SK-N-MC (cell line): ENCODE results near the gene DIDO1.

Experiments used
- DNase-seq: peaks from one replicate; pipeline ENCODE4 v3.0.0-alpha.2; 2011; ENCODE audit warnings: low read depth, low spot score
- H3K27ac ChIP-seq: fragments of 200-600 bp; sonication (generic); 2 replicates; pipeline ENCODE4 v1.5.1; 2016; ENCODE audit warnings: mixed run types
- H3K36me3 ChIP-seq: fragments of 200-600 bp; sonication (generic); 2 replicates; pipeline ENCODE4 v1.6.1; 2017; ENCODE audit warnings: antibody characterized with exemption, low read length, mixed read lengths; ENCODE audit not compliant: insufficient read depth
- H3K4me3 ChIP-seq: fragments of 200-600 bp; sonication (generic); 2 replicates; pipeline ENCODE4 v1.5.1; 2016
- H3K9ac ChIP-seq: fragments of 200-600 bp; sonication (generic); 2 replicates; pipeline ENCODE4 v1.8.0; 2017; ENCODE audit warnings: mixed run types, mixed read lengths; ENCODE audit not compliant: insufficient read length
- H3K9me3 ChIP-seq: fragments of 200-600 bp; sonication (generic); 2 replicates; pipeline ENCODE4 v1.6.1; 2017; ENCODE audit warnings: low read depth, mild to moderate bottlenecking, antibody characterized with exemption, low read length, moderate library complexity, mixed read lengths
- EZH2 ChIP-seq: fragments of 200-600 bp; sonication (generic); IDR thresholded peaks from one replicate; pipeline ENCODE4 v1.6.1; 2017; ENCODE audit warnings: antibody characterized with exemption
- FOXP2 ChIP-seq: optimal IDR thresholded peaks from 2 replicates; pipeline ENCODE3; 2011; ENCODE audit warnings: mild to moderate bottlenecking, moderate library complexity; ENCODE audit not compliant: insufficient read depth; ENCODE audit errors: extremely low read length, control extremely low read depth
- POLR2AphosphoS5 ChIP-seq: IDR thresholded peaks from 2 replicates; pipeline ENCODE4 v1.6.1; 2012; ENCODE audit warnings: mild to moderate bottlenecking, low read depth, low read length, borderline replicate concordance

DIDO1 gene

GRCh38 chr20:62898093-62898964, 28.0 kb downstream of the DIDO1 start:
- no peak overlapping the region for H3K27ac ChIP-seq
- no peak overlapping the region for H3K4me3 ChIP-seq
- H3K9me3 ChIP-seq, result no peaks in the 10 kb centered on the region
- H3K9ac ChIP-seq, result no peak overlapping the region
- no peak for DNase-seq
- peaks cover 60% of the 10 kb centered on the region for H3K36me3 ChIP-seq
- TF ChIP-seq POLR2AphosphoS5 (no peak), FOXP2 (no peak), EZH2 (no peak)

DNA sequence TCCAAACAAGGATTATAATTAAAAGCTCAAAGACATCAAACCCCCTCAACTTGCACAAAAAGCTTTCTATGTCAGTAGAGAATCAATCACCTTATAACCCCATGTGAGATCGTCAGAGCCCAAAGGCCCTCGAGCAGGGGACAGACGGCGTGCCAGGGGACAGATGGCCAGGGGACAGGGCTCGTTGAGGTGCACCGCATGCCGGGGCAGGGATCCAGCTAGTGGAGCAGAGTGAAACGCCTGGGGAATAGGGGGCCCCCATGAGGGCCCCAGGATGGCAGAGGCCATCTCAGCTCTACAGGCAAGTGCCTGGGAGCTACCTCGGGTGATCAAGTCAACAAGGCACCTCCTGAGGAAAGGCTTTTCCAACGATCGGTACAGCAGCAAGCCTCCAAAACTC, 28.6 kb downstream of the DIDO1 start:
- H3K36me3 ChIP-seq, result peaks cover 62% of the 10 kb centered on the region
- H3K9ac ChIP-seq, result no peak overlapping the region
- H3K27ac ChIP-seq, result no peak overlapping the region
- no peak for TF ChIP-seq EZH2
- TF ChIP-seq POLR2AphosphoS5, result no peak
- TF ChIP-seq FOXP2, result no peak
- H3K4me3 ChIP-seq, result no peak overlapping the region
- DNase-seq, result no peak
- H3K9me3 ChIP-seq, result no peaks in the 10 kb centered on the region

DNA sequence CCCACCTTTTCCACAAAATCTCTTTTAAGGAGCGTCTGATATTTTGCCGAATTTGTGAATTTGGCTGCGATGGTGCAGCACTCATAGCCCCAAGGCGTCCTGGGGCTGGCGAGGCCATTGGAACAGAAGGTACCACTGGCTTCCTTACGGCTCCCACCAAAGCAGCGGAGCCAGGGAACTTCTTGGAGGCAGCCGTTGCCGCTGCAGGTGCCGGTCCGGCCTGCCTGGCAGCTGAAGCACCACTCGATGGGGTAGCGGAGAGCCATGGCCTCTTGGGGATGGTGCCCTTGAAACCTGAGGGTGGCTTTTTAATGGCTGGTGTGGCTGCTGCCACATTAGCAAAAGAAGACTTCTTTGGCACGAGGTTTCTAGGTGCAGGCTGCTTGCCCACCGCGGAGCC, 29.8 kb downstream of the DIDO1 start:
- DNase-seq, result no peak
- TF ChIP-seq POLR2AphosphoS5 (no peak), FOXP2 (no peak), EZH2 (no peak)
- Histone ChIP-seq H3K4me3 (no peak overlapping the region), H3K9ac (no peak overlapping the region), H3K27ac (no peak overlapping the region), H3K36me3 (peaks cover 64% of the 10 kb centered on the region), H3K9me3 (no peaks in the 10 kb centered on the region)

- DNase-seq, result no peak
- Histone ChIP-seq H3K9ac (no peak overlapping the region), H3K36me3 (peaks cover 68% of the 10 kb centered on the region), H3K27ac (no peak overlapping the region), H3K9me3 (no peaks in the 10 kb centered on the region), H3K4me3 (no peak overlapping the region)
- TF ChIP-seq FOXP2, result no peak
- TF ChIP-seq EZH2, result no peak
- no peak for TF ChIP-seq POLR2AphosphoS5
Observed at GRCh38 chr20:62895539-62895938, 30.8 kb downstream of the DIDO1 start.

- Histone ChIP-seq H3K9ac (no peak overlapping the region), H3K36me3 (peaks cover 80% of the 10 kb centered on the region), H3K9me3 (no peaks in the 10 kb centered on the region), H3K4me3 (no peak overlapping the region), H3K27ac (no peak overlapping the region)
- no peak for DNase-seq
- no peak for TF ChIP-seq EZH2
- no peak for TF ChIP-seq POLR2AphosphoS5
- no peak for TF ChIP-seq FOXP2
Observed at GRCh38 chr20:62894261-62894660, 32.0 kb downstream of the DIDO1 start.

DNA sequence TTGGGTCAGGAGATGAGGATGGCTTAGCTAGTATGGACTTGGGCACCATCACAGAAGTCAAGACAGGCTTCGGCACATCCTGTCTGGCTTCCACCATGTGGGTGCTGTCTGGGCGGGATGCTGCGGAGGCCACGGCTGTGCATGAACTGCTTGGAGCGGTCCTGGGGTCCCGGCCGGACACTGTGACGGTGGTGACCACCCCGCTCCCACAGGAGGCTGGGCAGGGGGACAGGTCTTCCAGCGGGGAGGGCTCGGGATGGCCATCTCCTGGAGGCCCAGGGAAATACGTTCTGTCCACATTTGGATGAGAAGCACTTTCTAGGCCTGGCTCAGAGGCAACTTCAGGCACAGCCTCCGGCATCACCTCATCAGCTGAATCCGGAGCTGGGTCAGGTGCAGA, 32.6 kb downstream of the DIDO1 start:
- Histone ChIP-seq H3K36me3 (peaks cover 86% of the 10 kb centered on the region), H3K27ac (no peak overlapping the region), H3K9me3 (no peaks in the 10 kb centered on the region), H3K9ac (no peak overlapping the region), H3K4me3 (no peak overlapping the region)
- no peak for DNase-seq
- TF ChIP-seq FOXP2, result no peak
- no peak for TF ChIP-seq POLR2AphosphoS5
- no peak for TF ChIP-seq EZH2

- no peak for TF ChIP-seq EZH2
- TF ChIP-seq POLR2AphosphoS5, result no peak
- TF ChIP-seq FOXP2, result no peak
- peaks cover 97% of the 10 kb centered on the region for H3K36me3 ChIP-seq
Observed at GRCh38 chr20:62892348-62893304, 33.7 kb downstream of the DIDO1 start.

DNA sequence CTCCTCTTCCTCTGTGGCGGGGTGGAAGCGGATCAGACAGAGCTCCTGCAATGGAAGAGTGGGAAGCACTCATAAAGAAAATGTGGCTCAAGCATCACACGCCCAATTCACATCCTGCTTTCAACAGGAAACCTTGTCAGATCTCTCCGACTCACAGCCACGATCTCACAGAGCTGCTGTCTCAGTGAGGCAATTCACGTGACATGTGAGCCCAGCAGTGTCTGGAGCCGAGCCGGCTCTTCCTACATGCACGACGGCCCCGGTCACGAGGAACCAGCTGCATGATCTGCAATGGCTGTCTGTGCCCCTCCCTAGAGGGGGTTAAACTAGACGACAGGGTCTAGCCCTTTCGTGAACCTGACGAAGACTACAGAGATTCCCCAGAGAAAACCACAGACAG, 35.2 kb downstream of the DIDO1 start:
- TF ChIP-seq FOXP2 (no peak), POLR2AphosphoS5 (no peak), EZH2 (no peak)
- Histone ChIP-seq H3K9me3 (no peaks in the 10 kb centered on the region), H3K27ac (no peak overlapping the region), H3K4me3 (no peak overlapping the region), H3K36me3 (peaks cover 96% of the 10 kb centered on the region), H3K9ac (no peak overlapping the region)
- no peak for DNase-seq

More at GRCh38 chr20:62892348-62893304, 33.7 kb downstream of the DIDO1 start:
- DNase-seq, result no peak
- Histone ChIP-seq H3K4me3 (no peak overlapping the region), H3K27ac (no peak overlapping the region; the same call in 1 of the 2 replicates), H3K9me3 (no peaks in the 10 kb centered on the region), H3K9ac (no peak overlapping the region)
